ENCODE data around the gene SLC35B4. TPM values are rescaled to one million over a fixed set of nuclear protein-coding genes. Genes with fewer than 3 reads are reported as not detected.

Gene SLC35B4
- total RNA-seq = 10 to 100 TPM in 1 of 2 donors, 1 to 10 TPM in 1; 4.9 to 11.5 TPM

DNA sequence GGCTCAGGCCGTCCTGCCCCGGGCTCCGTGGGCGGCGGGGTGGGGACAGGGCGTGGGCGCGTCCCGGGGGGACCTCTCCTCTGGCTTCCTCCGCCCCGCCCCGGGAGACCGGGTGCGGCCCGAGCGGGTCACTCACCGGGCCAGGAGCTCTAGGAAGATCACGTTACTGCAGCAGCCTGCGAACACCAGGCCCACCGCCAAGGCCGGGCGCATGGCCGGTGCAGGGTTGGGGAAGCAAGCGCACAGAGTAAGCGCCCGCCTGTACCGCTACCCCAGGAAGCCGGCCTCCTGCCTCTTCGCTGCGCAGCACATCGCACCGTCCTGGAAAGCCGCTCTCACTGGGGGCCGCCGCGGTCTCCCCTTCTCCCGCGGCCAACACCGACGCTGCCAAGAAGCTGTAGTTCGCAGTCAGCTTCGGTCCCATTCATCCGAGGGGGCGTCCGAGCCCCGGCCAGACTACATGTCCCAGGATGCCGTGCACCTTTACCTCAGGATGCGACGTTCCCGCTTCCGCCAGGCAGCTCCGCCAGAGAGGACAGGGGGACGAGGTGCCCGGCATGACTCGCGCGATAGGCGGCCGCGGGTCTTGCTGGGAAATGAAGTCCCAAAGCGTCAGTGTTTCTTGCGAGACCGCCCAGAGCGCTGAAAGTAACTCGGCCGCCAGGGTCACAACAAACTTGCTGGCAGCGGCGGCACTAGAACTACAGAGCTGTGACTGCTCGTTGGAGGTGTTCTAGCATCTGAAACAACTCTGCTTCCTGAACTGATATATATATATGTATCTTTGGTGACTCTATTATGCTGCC is at the start of gene SLC35B4:
TSS of gene SLC35B4 (minus strand) at position 392 of the 806 bp plus-strand sequence. CDS start at position 213, 179 bp downstream.
- no peaks in the 10 kb centered on the region for H3K27me3 ChIP-seq
- intact Hi-C loops (cut with DNase I) = no loop called here
- DNase-seq (peak; percentile 95 to 98 (median 96)), ATAC-seq (peak; percentile 99)
- H3K4me3 ChIP-seq = peak within 1 kb of the TSS; percentile 71 to 99
- TF ChIP-seq, protein P1, sequence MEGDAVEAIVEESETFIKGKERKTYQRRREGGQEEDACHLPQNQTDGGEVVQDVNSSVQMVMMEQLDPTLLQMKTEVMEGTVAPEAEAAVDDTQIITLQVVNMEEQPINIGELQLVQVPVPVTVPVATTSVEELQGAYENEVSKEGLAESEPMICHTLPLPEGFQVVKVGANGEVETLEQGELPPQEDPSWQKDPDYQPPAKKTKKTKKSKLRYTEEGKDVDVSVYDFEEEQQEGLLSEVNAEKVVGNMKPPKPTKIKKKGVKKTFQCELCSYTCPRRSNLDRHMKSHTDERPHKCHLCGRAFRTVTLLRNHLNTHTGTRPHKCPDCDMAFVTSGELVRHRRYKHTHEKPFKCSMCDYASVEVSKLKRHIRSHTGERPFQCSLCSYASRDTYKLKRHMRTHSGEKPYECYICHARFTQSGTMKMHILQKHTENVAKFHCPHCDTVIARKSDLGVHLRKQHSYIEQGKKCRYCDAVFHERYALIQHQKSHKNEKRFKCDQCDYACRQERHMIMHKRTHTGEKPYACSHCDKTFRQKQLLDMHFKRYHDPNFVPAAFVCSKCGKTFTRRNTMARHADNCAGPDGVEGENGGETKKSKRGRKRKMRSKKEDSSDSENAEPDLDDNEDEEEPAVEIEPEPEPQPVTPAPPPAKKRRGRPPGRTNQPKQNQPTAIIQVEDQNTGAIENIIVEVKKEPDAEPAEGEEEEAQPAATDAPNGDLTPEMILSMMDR (IDR thresholded peaks at IDR 0.05) = peak in 5 of 7 experiments; percentile 11 to 61 (median 60)
- TF ChIP-seq POLR2A (IDR thresholded peaks at IDR 0.05) = peak in 2 of 3 donors; percentile 52 to 60
- H3K9me3 ChIP-seq = no peaks in the 10 kb centered on the region
- WGBS, 2 donors = 0% methylated on average over 5 to 67 of the region's 69 CpGs
- H3K36me3 ChIP-seq (replicated peaks in 1 of 2; ENCODE audit: insufficient read depth in 1 of 2, low read depth in 2 of 2) = no peaks in the 10 kb centered on the region
- peak within 1 kb of the TSS in 3 of 4 donors; percentile 55 to 83 (median 75) for H3K27ac ChIP-seq
- H3K4me1 ChIP-seq = peaks cover 7% of the 10 kb centered on the region

DNA sequence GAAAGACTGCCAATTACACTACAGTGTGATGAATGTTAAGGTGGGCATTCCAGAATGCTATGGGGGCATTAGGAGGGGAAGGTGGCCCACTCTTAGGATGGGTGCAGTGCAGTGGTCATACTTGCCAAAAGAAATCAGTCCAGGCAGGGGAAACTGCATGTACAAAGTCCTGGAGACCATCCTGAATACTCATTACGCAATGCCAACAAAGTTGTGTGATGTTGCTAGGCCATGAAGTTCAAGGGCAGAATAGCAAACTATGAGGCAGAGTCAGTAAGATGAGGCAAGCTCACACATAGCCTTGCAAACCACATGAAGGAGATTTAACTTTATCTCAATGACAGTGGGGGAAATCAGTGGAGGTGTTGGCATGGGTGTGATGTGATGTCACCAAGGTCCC is 49.8 kb upstream of the SLC35B4 start:
- Histone ChIP-seq H3K4me3 (no peak overlapping the region), H3K36me3 (replicated peaks in 1 of 2; ENCODE audit: insufficient read depth in 1 of 2, low read depth in 2 of 2) (no peaks in the 10 kb centered on the region), H3K4me1 (peaks cover 50% of the 10 kb centered on the region), H3K9me3 (no peaks in the 10 kb centered on the region), H3K27ac (no peak overlapping the region), H3K27me3 (no peaks in the 10 kb centered on the region)
- intact Hi-C loops (cut with DNase I) = no loop called here
- DNase-seq (no peak), ATAC-seq (no peak)
- TF ChIP-seq, protein P1 (IDR thresholded peaks at IDR 0.05) = no peak
- 91 to 100% methylated on average over 1 of the region's 1 CpG for WGBS, 2 donors

GRCh38 chr7:134365341-134366054 is 48.8 kb upstream of the SLC35B4 start:
- DNase-seq (no peak), ATAC-seq (no peak)
- intact Hi-C loops (cut with DNase I) = no loop called here
- Histone ChIP-seq H3K27ac (no peak overlapping the region), H3K9me3 (no peaks in the 10 kb centered on the region), H3K4me1 (peaks cover 47% of the 10 kb centered on the region), H3K36me3 (replicated peaks in 1 of 2; ENCODE audit: insufficient read depth in 1 of 2, low read depth in 2 of 2) (no peaks in the 10 kb centered on the region), H3K27me3 (no peaks in the 10 kb centered on the region), H3K4me3 (no peak overlapping the region)
- TF ChIP-seq, protein P1 (IDR thresholded peaks at IDR 0.05) = no peak
- no peak for TF ChIP-seq POLR2A (IDR thresholded peaks at IDR 0.05)
- WGBS, 2 donors = 85 to 86% methylated on average over 6 of the region's 6 CpGs

- Histone ChIP-seq H3K36me3 (replicated peaks in 1 of 2; ENCODE audit: insufficient read depth in 1 of 2, low read depth in 2 of 2) (no peaks in the 10 kb centered on the region), H3K4me1 (peaks cover 47% of the 10 kb centered on the region), H3K9me3 (no peaks in the 10 kb centered on the region), H3K4me3 (no peak overlapping the region), H3K27ac (peak overlapping the region in 1 of 4 donors; percentile 21), H3K27me3 (no peaks in the 10 kb centered on the region)
- DNase-seq (peak in 2 of 4 donors; percentile 31 to 80), ATAC-seq (no peak)
- TF ChIP-seq, protein P1 (IDR thresholded peaks at IDR 0.05) = no peak
- no peak for TF ChIP-seq POLR2A (IDR thresholded peaks at IDR 0.05)
- intact Hi-C loops (cut with DNase I) = no loop called here
These were observed 47.9 kb upstream of the SLC35B4 start for GRCh38 chr7:134364619-134365037.

Data from body of pancreas (tissue), 4 donors.